ENCODE results near the gene PKD1L1.

The PKD1L1 gene

DNA sequence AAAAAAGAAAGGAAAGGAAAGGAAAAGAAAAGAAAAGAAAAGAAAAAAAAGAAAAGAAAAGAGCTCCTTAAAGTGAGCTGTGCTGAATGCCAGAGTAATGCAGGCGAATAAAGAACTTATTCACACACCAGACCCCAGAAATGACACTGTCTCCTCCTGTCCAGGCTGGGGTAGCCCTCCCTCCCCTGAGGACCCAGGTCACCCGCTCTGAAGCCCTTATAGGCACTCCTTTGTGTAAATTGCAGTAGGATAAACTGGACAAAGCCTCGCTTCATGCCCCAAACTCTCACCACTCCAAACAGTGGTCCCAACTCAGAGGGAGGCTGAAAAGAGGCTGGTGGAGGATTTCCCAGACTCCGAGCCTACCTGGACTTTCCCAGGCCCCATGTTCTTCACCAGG, 46.3 kb downstream of the PKD1L1 start:
- no peak for DNase-seq (ENCODE audit: low read depth in 2 of 2)

DNA sequence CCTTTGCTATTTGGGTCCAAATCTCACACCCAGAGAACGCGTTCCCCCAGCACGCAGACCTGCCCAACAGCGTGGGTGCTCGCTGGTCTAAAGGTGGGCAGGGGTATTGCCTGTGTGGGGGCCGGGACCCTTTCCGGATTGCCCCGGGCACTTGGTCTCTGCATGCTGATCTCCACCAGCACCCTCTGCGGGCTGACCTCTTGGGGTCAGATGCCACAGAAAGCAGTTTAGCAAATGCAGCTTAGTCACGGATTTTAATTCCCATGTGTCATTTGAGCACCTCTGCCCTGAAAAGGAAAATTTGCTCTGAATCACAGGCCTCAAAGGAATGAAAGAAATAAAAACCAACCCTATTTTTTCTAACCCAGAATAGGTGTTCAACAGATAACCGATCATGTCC, 46.7 kb downstream of the PKD1L1 start:
- DNase-seq (ENCODE audit: low read depth in 2 of 2), result no peak

DNA sequence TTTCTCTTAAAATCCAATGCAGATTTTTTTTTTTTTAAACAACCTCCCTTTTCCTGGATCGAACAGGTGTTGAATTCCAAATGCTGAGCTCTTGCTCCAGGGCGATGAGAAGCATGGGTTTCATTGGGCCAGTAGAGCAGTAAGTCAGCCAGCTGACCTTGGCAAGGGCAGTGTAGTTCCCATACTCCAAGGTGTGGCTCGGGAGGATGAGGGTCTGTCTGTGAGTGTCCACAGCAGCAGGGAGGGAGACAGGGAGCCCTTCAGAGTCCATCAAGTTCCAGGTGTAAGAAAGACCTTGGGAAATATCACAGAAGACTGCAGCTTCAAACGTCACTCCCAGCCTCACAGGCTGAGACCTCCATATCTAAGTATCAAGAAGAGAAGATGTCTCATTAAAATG, 50.4 kb downstream of the PKD1L1 start:
- no peak for DNase-seq (ENCODE audit: low read depth in 2 of 2)

DNA sequence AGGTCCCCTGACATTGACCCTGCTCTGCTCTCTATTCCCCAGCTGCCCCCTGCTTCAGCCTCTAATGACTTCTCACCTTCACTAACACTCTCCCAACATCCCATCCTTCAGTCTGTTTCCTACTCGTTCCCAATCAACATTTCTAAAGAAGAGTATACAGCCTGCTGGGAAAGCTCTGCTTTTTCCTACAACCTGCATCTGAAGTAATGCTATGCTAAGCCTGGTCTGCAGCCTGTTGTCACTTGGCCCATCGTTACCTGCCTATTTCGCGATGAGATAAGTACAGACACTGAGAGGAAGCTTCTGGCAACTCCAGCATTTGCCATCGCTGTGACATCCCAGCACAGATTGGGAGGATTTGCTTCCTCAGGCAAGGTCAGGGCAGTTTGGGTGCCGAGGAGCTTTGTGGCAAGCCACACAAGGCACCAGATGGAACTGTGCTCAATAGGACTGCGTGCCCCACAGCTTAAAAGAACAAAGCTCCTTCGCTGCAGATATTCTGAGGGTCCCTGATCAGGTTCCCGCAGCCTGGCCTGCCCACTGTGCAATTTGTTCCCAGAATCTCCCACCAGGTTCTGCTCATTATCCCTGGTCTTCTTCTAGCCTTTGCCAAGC, 51.4 kb downstream of the PKD1L1 start:
- DNase-seq (ENCODE audit: low read depth in 2 of 2), result no peak

DNA sequence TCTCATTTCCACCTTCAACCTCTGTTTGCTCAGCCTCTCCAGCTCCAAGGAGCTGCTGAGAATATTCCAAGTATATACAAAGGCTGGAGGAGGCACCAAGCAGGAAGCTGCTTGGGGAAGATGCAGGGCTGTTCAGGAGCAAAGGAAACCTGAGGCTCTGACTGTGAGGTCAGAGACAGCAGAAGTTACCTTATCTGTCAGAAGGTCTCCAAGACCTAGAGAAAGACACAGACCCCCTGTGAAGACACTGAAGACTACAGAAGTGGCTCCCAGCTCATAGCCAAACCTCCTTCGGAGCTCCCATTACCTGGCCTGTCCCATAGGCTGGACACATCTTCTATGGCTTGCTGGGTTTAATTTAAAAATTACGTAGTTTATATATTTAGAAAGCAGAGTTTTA, 53.2 kb downstream of the PKD1L1 start:
- no peak for DNase-seq (ENCODE audit: low read depth in 2 of 2)

DNA sequence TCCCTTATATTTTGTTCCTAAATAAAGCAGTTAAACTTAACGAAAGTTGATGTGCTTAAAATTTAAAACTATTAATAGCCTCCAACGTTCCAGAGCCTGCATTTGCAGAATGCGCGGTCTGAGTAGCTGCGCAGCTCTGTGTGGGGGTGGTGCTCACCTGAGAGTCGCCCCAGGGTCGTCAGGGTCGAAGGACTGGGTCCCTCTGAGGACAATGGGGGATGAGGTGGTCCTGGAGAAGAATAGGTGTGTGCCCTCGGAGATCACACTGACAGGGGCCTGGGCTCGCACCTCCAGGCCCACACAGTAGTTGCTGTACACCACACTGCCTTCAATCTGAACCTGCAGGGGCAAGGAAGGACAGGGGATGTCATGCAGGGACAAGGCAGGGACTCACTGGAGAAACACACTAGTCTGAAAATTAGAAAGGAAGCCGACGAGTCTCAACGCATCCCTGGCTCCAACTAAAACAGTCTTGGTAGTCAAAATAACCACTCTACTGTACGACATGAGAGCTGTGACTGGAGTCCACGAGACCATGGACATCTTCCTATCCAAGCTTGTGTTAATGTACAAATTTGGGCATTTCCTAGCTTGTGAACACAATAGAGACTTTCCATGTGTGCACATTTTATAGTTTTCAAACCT, 54.4 kb downstream of the PKD1L1 start:
- no peak for DNase-seq (ENCODE audit: low read depth in 2 of 2)

DNA sequence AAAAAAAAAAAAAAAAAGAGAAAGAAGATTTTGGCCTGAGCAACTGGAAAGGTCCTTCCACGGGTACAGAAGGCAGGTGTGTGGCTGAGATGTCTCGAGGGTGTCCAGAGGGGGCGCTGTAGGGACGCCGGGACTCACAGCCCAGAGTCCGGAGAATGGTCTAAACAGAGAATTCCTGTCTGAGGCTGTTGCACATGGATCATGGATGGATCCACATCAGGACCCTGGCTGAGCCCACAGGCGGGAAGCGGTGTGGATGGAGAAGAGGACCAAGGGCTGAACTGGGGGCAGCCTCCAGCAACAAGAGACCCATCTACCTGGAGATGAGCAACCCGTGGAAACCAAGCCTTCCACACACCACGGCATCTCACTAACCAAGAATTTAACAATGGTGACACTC, 55.0 kb downstream of the PKD1L1 start:
- DNase-seq (ENCODE audit: low read depth in 2 of 2), result no peak

DNA sequence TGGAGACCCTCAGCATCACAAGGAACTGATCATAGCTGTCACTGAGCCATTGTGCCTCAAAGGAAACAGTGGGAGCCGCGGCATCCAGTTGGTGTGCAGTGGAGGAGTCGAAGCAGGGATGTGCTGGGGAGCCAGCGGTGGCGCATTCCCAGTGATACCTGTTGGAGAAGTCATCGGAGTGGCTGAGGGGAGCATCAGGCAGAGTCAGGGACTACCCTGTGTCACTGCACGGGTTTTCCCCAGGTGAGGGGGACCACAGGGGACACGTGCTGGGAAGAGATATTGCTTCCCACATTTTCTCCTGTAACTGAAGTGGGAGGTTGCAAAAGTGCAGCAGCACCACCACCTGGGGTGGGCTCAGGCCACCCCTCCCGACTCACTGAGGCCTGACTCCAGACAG, 57.7 kb downstream of the PKD1L1 start:
- no peak for DNase-seq (ENCODE audit: low read depth in 2 of 2)

DNA sequence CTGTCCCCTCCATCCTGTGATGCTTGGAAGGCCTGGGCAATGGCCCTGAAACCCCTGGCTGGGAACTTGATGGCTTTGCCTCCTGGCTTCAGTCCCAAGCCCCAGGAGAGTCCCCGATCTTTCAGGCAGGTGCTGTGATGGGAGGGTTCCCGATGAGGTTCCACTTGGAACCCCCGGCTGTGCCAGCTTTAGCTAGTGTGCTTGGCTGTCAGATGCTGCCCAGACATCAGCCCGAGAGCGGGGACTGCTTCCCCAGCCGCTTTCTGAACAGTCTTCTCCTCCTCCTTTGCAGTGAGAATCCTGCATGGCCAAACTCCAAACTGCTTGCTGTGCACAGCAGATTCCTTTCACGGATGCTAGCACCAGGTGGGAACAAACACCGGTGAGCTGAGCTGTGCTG, 58.1 kb downstream of the PKD1L1 start:
- DNase-seq (ENCODE audit: low read depth in 2 of 2), result no peak

DNA sequence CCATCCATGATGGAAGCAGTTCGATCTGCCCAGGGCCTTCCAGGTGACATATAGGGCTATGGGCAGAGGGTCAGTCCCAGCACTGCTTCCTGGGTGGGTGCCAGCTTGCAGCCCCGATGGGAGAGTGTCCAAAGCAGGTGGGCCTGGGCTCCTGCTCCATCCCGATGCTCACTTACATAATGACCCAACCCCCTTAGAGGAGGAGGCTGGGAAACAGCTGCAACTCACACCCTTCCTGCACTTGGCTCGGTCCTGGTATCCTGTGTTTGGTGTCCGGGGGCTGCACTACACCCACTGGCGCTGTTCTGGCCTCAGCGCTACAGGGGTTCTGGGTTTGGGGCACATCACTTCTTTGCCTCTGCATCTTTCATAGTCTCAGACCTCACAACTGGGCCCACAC, 58.5 kb downstream of the PKD1L1 start:
- no peak for DNase-seq (ENCODE audit: low read depth in 2 of 2)

DNA sequence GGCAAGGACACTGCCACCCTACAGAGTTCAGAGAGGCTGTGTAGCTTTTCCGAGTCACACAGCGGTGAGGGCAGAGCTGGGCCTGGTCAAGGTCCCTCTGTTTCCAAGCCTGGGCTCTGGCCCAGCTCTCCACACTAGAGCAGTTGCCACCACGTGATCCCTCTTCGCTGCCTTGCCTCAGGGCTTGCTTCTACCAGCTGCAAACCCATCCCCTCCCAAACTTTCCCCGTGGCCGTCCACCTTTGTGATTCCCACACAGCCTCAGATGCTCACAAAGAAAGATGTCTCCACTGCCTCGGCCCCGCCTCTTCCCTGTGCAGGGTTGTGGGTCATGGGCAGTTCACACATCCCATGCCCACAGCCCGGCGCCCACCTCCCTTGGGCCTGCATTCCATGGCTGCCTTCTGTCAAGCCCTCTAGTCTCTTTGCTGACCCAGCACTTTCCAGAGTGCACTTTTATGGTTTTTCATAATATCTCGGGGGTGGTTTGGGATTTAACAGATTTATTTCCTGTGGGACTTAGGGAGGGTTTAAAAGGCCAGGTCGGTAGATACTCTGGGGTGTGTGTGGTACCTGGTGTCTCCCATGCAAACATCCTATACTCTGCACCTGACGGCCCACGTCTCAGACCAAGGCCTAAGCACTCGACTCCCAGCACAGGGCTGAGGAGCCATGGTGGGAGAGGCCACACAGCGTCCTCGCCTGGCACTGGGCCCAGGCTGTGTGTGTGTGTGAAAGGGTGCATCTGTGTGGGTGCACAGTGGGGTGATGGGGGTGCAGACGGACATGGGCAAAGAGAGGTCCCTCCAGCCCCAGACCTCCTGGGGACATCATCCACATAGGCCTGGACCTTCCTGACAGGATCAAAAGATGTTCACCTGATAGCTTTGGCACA, 59.6 kb downstream of the PKD1L1 start:
- DNase-seq (ENCODE audit: low read depth in 2 of 2), result no peak

DNA sequence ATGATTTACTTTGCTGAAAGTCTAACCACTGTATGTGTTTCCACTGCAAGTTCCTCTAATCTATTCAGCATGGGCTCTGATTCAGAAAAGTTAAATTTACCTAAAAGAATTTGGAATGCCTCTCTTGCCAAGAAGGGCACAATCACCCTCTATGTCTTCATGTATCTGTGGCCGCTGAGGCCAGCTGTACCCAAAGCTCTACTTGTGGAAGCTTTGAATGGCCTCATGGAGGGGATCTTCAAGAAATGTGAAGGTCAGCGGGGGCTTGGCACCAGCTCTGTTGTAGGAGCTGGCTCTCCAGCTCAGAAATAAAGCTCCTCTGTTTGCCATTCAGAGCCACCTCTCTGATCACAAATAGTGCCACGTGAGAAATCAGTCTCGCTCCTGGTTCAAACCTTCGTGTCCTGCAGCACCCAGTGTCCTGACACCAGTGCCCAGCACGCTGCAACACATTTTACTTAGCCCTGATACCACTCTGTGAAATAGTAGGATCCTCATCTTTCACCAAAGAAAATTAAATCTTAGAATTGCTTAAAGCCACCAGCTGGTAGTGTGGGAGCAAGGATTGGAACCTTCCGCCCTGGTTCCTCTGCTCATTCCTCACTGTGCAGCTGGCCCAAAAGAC, 61.1 kb downstream of the PKD1L1 start:
- DNase-seq (ENCODE audit: low read depth in 2 of 2), result no peak

DNA sequence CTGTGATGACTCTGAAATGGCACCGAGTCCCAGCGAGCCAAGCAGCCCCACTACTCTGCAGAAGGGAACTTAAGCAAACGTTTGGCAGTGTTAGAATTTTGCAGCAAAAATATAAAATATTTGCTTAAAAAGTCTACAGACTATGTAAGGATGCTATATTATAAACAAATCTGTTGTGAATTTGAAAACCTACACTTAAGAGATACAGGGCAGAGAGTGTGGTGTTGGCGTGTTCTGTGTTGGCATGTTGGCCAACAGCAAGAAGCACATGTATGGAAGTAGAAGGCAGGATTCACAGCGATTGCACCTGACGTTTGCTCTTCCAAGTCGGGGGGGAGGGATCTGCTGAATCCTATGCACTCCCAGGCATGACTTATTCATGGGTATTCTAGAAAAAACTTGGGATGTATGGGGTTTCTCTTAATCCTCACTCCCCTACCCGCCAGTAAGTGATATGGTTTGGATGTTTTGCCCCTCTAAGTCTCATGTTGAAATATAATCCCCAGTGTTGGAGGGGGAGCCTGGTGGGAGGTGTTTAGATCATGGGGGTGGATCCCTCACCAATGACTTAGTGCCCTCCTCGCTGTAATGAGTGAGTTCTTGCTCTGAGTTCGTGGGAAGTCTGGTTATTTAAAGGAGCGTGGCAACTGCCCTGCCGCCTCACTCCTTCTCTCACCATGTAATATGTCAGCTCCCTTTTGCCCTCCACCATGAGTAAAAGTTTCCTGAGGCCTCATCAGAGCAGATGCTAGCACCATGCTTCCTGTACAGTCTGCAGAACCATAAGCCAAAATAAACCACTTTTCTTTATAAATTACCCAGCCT, 62.1 kb downstream of the PKD1L1 start:
- DNase-seq (ENCODE audit: low read depth in 2 of 2), result no peak

DNA sequence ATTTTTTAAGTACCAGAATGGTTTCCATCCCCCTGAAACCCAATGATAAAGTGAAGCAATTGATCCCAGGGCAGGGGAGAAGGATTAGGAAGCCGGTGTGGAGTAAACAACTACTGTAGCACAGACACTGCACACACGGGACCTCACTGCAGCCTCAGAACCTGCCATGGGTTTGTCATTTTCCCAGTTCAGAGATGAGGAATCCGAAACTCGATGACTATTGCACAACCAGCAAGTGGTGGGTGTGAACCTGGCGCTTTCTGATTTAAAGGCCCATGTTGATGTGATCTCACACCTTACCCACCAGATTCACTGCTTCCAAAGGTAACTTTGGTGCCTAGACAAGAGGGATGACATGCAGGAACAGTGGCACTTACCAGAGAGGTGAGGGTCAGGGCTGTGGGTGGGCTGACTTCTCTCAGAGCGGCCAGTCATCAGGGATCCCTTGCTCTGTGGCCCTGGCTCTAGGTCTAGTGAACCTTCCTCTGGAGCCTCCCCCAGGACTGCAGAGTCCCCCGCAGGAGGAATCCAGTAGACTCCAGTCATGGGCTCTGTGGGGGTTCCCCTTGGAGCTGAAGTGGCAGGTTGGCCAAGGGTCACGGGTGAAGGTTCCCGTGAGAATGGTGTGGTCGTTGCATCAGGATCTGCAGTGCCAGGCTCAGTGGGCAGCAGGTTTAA, 62.8 kb downstream of the PKD1L1 start:
- DNase-seq (ENCODE audit: low read depth in 2 of 2), result no peak

DNA sequence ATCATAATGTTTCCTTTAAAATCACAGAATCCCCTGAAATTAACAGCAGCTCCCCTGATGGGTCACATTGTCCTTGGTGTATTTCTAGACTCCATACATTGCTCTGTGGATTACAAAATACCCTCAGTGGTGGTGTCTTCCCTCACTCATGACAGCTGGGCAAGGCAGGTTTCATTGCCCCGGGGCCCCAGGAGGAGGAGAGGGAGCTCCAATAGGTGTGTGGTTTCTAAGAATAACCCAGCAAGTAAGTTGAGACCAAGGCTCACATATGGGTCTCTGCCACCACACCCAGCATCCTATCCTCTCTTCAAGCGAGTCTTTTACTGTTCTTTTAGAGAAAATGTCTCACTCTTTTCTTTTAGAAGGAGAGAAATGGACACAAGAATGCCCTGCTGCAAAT, 63.6 kb downstream of the PKD1L1 start:
- no peak for DNase-seq (ENCODE audit: low read depth in 2 of 2)

DNA sequence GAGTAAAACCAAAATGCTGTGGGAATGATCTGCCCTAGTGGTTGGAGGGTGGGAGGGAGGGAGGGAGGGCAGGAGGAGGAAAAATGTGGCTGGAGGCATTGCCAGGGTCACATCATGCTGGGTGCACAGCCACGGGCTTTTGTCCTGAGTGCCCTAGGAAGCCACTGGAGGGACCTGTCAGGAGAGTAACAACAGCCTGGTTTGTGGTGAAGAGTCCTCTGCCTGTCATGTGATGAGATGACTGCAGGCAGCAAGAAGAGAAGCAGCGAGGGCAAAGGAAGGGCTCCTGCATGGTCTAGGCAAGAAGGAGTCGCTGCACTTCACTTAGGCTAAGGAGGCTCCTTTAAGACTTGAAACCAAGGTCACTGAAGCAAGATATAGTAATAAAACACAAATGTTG, 65.6 kb downstream of the PKD1L1 start:
- DNase-seq (ENCODE audit: low read depth in 2 of 2), result no peak

DNA sequence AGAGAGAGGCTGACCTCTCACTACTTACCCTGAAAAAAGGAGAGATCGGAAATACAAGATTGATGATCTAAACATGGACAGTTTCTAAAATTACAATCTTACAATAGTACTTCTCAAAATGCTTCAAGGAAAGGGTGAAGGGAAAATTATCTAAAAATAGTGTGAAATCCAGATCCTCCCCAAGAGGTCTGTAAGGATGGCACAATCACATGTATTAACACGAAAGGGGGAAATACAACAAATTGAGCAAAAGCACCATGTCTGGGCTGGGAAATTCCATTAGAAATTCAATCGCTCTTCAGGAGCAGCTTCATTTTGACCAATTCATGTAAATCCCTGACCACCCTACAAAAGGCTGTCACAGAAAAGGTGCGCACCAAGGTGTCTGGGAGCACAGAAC, 67.0 kb downstream of the PKD1L1 start:
- DNase-seq (ENCODE audit: low read depth in 2 of 2), result no peak

DNA sequence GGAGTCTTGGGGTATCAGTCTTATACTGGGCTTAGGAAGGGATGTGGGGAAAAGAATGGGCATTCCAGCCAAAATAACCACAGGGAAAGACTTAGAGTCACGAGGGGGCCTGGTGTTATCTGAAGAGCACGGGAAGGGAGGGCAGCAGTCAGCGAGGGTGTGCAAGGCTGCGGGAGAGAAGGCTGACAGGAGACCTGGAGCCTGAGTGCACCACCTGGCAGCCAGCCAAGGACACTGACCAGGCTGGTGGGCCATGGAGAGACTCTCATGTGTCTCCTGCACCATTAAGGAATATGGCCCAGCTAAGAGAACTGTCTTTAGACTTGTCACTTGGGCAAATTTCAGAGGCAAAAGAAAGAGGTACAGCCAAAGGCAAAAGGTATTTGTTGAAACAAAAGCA, 69.6 kb downstream of the PKD1L1 start:
- DNase-seq (ENCODE audit: low read depth in 2 of 2), result no peak

DNA sequence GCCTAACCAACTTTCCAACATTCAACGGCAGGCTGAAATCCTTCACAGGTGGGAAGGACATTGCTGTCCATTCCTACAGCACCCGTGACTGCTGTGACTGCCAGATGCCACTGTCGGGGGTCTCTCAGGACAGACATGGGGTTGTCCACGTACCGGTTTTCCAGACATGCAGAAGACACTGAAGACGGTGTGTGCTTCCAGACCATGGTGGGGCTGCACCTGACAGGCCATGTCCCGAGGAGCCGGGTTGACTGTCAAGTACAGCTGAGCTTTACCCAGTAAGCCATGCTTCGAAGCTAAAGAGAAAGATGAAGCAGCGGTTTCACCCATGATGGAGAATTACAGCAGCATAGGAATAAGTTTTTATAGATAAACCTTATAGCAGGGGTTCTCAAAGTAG, 70.9 kb downstream of the PKD1L1 start:
- DNase-seq (ENCODE audit: low read depth in 2 of 2), result no peak

DNA sequence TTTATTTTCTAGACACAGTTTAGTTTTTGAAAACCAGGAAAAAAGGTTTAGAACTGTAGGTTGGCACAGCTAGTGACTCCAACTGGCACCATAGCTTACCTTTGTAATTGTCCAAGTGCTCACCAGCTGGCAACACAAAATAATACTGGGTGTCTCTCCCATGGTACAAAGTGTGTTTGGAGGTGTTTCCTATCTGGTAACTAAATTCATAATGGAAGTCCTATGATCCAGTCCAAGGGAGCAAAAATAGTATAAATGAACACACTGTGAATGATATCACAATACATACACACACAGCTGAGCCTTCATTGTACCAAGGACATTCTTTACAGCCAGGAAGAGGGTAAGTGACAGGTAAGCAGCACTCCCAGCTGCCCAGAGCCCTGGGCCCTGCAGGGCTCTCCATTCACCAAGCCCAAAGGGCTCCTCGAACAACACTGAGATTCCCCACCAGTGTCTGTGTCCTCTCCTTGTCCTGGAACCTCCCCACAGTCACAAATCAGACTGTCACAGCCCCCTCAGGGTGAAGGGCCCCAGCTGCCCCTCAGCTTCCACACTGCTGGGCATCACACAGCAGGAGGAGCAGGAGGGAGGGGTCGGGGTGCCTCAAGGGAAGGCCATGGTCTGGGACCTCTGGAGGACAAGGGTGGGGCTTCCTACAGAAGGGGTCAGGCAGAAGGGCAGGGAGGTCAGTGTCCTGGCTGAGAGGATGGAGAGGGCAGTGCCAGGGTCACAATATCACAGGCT, 72.1 kb downstream of the PKD1L1 start:
- no peak for DNase-seq (ENCODE audit: low read depth in 2 of 2)

All from activated CD4-positive, alpha-beta T cell treated with anti-CD3 and anti-CD28 coated beads for 24 hours (primary cell).